HG03108 (cell line): ENCODE results near the gene RHAG.
"Not testable (repeated sequence)": the region's sequence is repeated elsewhere in the genome, so short reads cannot be mapped to it uniquely, and the experiment has no call there.

Experiments
- ATAC-seq: cut with Tn5 transposase; IDR thresholded peaks from one replicate; pipeline ENCODE4 v1.9.1; 2021; ENCODE audit warnings: moderate library complexity; ENCODE audit not compliant: unreplicated experiment

RHAG gene

GRCh38 chr6:49636713-49637349 is at the start of gene RHAG:
Gene RHAG (minus strand): TSS chr6:49636839. CDS start chr6:49636812, 27 bp downstream.
- no peak for ATAC-seq

GRCh38 chr6:49676671-49677281 is 40.1 kb upstream of the RHAG start:
- no peak for ATAC-seq

DNA sequence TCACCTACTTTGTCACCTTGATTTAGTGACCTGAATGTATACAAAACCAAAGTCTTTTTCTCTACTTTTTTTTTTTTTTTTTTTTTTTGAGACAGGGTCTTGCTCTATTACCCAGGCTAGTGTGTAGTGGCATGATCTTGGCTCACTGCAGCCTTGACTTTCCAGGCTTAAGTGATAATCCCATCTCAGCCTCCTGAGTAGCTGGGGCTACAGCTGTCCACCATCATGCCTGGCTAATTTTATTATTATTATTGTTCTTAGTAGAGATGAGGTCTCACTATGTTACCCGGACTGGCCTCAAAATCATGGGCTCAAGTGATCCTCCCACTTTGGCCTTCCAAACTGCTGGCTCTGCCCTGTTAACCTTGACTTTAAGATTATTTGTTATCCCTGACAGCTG is 39.2 kb upstream of the RHAG start:
- no peak for ATAC-seq

GRCh38 chr6:49668083-49668511 is 31.5 kb upstream of the RHAG start:
- no peak for ATAC-seq

- no peak for ATAC-seq
Measured at GRCh38 chr6:49666930-49667757, 30.5 kb upstream of the RHAG start.

GRCh38 chr6:49666480-49666879 is 29.8 kb upstream of the RHAG start:
- no peak for ATAC-seq

GRCh38 chr6:49664817-49665216 is 28.2 kb upstream of the RHAG start:
- ATAC-seq: no peak

DNA sequence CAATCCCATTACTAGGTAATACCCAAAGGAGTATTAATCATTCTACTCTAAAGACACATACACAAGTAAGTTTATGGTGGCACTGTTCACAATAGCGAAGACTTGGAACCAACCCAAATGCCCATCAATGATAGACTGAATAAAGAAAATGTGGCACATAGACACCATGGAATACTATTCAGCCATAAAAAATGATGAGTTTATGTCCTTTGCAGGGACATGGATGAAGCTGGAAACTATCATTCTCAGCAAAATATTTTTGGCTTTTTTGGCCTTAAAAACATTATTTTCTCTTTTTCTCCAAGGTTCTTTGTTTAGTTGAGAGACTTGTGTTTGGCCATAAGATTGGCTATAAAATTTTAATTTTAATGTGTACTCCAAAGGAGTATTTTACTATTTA is 27.4 kb upstream of the RHAG start:
- not testable (repeated sequence) for ATAC-seq

- no peak for ATAC-seq
Measured at GRCh38 chr6:49662892-49663261, 26.2 kb upstream of the RHAG start.

DNA sequence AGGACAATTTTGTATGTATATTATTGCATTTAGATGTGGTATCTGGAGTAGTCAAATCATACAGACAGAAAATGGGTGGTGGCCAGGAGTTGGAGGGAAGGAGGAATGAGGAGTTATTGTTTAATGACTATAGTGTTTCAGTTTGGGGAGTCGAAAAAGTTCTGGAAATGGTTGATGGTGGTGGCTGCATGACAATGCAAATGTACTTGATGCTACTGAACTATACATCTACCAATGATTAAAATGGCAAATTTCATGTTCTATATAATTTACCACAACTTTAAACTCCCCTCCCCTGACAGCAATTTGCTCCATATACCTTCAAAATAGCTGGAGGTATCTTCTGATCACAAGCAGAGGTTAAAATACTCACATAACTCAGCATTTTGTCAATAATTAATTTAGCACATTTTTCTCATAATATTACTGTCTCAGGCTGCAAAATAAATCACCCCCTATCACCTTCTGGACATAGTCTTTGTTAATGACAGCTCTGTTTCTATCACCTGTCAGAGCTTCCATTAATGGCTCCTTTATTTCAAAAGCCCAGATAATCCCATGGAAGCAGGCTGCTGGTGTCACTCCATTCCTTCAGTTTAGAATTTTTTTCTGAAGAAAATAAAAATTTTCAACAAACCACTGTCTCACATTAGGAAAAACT is 25.7 kb upstream of the RHAG start:
- ATAC-seq: no peak

GRCh38 chr6:49653942-49654341 is 17.3 kb upstream of the RHAG start:
- no peak for ATAC-seq

GRCh38 chr6:49653438-49653837 is 16.8 kb upstream of the RHAG start:
- no peak for ATAC-seq

GRCh38 chr6:49651239-49651638 is 14.6 kb upstream of the RHAG start:
- ATAC-seq: no peak

- no peak for ATAC-seq
Measured at GRCh38 chr6:49649988-49650387, 13.3 kb upstream of the RHAG start.

- no peak for ATAC-seq
Measured at GRCh38 chr6:49648036-49648435, 11.4 kb upstream of the RHAG start.

DNA sequence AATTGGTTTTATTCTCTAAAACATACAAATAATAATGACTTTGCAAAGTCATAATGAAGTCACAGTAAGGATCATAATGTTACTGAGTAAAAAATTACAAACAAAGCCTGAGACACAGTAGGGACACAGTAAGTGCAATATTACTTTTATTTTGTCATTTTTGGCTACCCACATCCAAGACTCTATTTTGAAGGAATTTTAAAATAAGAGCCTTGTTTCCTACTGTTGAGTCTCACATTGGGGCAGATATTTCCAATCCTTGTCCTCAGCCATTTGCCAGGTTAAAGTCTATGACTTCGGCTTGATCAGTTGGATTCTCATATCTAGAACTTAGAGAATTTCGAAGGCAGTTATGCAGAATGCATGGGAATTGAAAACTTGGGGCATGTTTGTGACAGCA is 10.8 kb upstream of the RHAG start:
- no peak for ATAC-seq

- ATAC-seq: no peak
Measured at GRCh38 chr6:49646942-49647341, 10.3 kb upstream of the RHAG start.

DNA sequence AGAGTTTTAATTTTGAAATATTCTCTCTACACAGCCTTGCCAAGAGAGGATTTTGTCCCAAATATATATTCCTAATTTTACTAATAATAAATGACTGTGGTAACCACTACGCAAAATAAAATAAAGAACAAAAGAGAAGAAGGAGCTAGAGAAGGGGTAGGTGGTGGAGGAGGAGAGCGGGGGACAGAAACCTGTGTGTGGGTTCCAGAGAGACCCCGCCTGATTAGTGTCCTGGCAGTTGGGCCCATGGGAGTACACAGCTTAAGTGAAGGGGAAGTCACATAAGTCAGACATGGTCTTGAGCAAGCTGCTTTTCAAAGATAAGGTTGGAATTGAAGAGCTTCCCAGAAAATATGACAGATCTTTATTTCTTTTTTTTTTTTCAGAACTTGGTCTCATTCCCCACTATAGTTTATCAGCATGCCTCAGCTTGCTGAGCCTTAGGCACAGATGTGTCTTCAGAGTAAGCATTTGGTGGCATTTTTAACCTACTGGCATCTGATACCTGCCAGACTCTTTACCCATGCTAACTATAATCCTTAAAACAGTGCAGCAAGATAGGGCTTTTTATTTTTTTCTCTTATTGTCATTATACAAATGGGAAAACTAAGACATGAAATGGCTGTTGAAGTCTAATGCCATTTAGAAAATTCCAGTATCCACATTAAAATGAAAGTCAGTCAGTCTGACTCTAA is 9.6 kb upstream of the RHAG start:
- no peak for ATAC-seq

GRCh38 chr6:49645139-49645538 is 8.5 kb upstream of the RHAG start:
- no peak for ATAC-seq

GRCh38 chr6:49639177-49639817 is 2.7 kb upstream of the RHAG start:
- ATAC-seq: no peak

DNA sequence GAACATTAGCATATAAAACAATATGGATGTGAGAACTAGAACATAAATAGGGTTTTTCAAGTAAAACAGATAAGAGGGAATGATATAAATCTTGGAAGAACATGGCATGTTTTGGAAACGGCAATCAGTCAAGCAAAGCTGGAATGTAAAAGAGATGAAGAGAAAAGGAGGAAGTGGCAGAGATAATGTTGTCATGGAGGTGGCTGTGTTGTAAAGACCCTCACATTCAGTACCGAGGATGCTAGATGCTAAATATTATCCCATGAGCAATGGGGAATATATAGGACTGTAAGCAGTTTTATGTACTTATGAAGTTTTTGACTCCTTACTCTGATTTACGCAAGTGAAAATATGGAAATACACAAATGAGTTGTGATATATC is 702 bp upstream of the RHAG start:
- no peak for ATAC-seq
